GM12878 (cell line): ENCODE measurements around the gene FIZ1. TPM values are rescaled to one million over a fixed set of nuclear protein-coding genes. Genes with fewer than 3 reads are reported as not detected.

ENCODE experiments used
- ATAC-seq: fragments of 200-7000 bp; cut with Tn5 transposase; 3 replicates; pipeline ENCODE4 v1.9.1; 2020; ENCODE audit warnings: mild to moderate bottlenecking, moderate library complexity
- BruUV-seq: library from RNA; stranded (reverse); fragments of 400-500 nt; replicated peaks from 2 replicates; lab custom pipeline; 2021; lab: Mats Ljungman, UMichigan
- CTCF ChIA-PET: fragments of 300-600 bp; sonication (Branson Sonifier 250); formaldehyde crosslinking; extraction: SDS; loops from one replicate; lab custom pipeline; 2021; ENCODE audit warnings: inconsistent platforms; lab: Yijun Ruan, JAX
- POLR2A ChIA-PET: fragments of 350-600 bp; formaldehyde crosslinking; extraction: SDS; loops from one replicate; lab custom pipeline; 2021; ENCODE audit warnings: inconsistent platforms; lab: Charles Lee
- RAD21 ChIA-PET: fragments of 300-600 bp; sonication (Branson Sonifier 250); formaldehyde crosslinking; loops from one replicate; lab custom pipeline; 2023; ENCODE audit warnings: antibody characterized with exemption; ENCODE audit not compliant: unreplicated experiment; lab: Charles Lee
- SMC1A ChIA-PET: fragments of 300-600 bp; sonication (Branson Sonifier 250); formaldehyde crosslinking; loops from one replicate; lab custom pipeline; 2023; ENCODE audit not compliant: unreplicated experiment, uncharacterized antibody; lab: Charles Lee
- DNase-seq: peaks from one replicate; pipeline ENCODE4 v3.0.0-alpha.2; 2011; ENCODE audit warnings: low read depth, low spot score
- FAIRE-seq: peaks from 3 replicates; lab custom pipeline; 2011; peaks lifted over from hg19 to GRCh38; lab: Jason Lieb, UNC
- H2AFZ ChIP-seq: 2 replicates; pipeline ENCODE4 v1.6.0; 2011; ENCODE audit warnings: low read depth, low read length, control low read depth; ENCODE audit not compliant: control insufficient read depth
- H3K27ac ChIP-seq: 2 replicates; pipeline ENCODE4 v1.5.1; 2011; ENCODE audit warnings: control low read depth; ENCODE audit not compliant: control insufficient read depth, insufficient read depth
- H3K27me3 ChIP-seq, 2 experiments: replicated peaks in 1 of 2; 2 replicates each; pipeline versions ENCODE4 v1.6.0 to v1.6.1; 2011; ENCODE audit warnings: low read length in 1 of 2; ENCODE audit not compliant: control insufficient read depth in 2 of 2, insufficient read depth in 2 of 2
- H3K36me3 ChIP-seq, 2 experiments: 2 replicates each; pipeline ENCODE4 v1.5.1; 2011; ENCODE audit warnings: low read length in 1 of 2; ENCODE audit not compliant: control insufficient read depth in 2 of 2, insufficient read depth in 2 of 2
- H3K4me1 ChIP-seq: 2 replicates; pipeline ENCODE4 v1.6.1; 2011; ENCODE audit warnings: mild to moderate bottlenecking, low read length, moderate library complexity, mixed read lengths; ENCODE audit not compliant: control insufficient read depth, insufficient read depth
- H3K4me2 ChIP-seq: 2 replicates; pipeline ENCODE4 v1.6.0; 2011; ENCODE audit warnings: control low read depth; ENCODE audit not compliant: control insufficient read depth, insufficient read depth
- H3K4me3 ChIP-seq: fragments of 200-600 bp; sonication (generic); 2 replicates; pipeline ENCODE4 v1.5.1; 2016
- H3K79me2 ChIP-seq: 2 replicates; pipeline ENCODE4 v1.6.0; 2011; ENCODE audit warnings: low read length; ENCODE audit not compliant: control insufficient read depth, insufficient read depth
- H3K9ac ChIP-seq: 2 replicates; pipeline ENCODE4 v1.8.0; 2011; ENCODE audit warnings: low read length, control low read depth, mixed read lengths; ENCODE audit not compliant: control insufficient read depth, insufficient read depth
- H3K9me3 ChIP-seq: replicated peaks from 3 replicates; pipeline ENCODE4 v1.5.1; 2011; ENCODE audit warnings: mild to moderate bottlenecking, low read length; ENCODE audit not compliant: control insufficient read depth, insufficient read depth
- H4K20me1 ChIP-seq: 2 replicates; pipeline ENCODE4 v1.6.0; 2011; ENCODE audit not compliant: control insufficient read depth, insufficient read depth
- BACH1 ChIP-seq: fragments of 450-650 bp; IDR thresholded peaks from 2 replicates; pipeline ENCODE4 v1.6.1; 2017; ENCODE audit warnings: mild to moderate bottlenecking, borderline replicate concordance
- BCL11A ChIP-seq: IDR thresholded peaks from 2 replicates; pipeline ENCODE4 v1.6.1; 2011; ENCODE audit warnings: low read depth, low read length
- BCL3 ChIP-seq: IDR thresholded peaks from 2 replicates; pipeline ENCODE4 v1.6.1; 2011; ENCODE audit warnings: borderline replicate concordance, low read depth, mild to moderate bottlenecking, moderate library complexity, low read length; ENCODE audit not compliant: insufficient read depth, poor library complexity, severe bottlenecking
- CREB1 ChIP-seq: IDR thresholded peaks from 2 replicates; pipeline ENCODE4 v1.6.1; 2012; ENCODE audit warnings: low read depth, mild to moderate bottlenecking, inconsistent platforms
- CREM ChIP-seq: IDR thresholded peaks from 2 replicates; pipeline ENCODE4 v1.6.1; 2014; ENCODE audit warnings: antibody characterized with exemption, low read depth
- E2F8 ChIP-seq: fragments of 450-650 bp; IDR thresholded peaks from 2 replicates; pipeline ENCODE4 v1.6.1; 2018; ENCODE audit warnings: mild to moderate bottlenecking, low read depth, moderate library complexity; ENCODE audit not compliant: partially characterized antibody
- IKZF1 ChIP-seq: fragments of 450-650 bp; conservative IDR thresholded peaks from 2 replicates; pipeline ENCODE4 v1.6.1; 2017; ENCODE audit warnings: antibody characterized with exemption, mild to moderate bottlenecking
- MTA2 ChIP-seq: fragments of 450-650 bp; IDR thresholded peaks from 2 replicates; pipeline ENCODE4 v1.6.1; 2016; ENCODE audit warnings: low read depth, mild to moderate bottlenecking, moderate library complexity
- MXI1 ChIP-seq: fragments of 150-350 bp; IDR thresholded peaks from 2 replicates; pipeline ENCODE4 v1.6.1; 2011; ENCODE audit warnings: low read depth, mild to moderate bottlenecking, inconsistent platforms, low read length, improper control_type of control experiment
- NBN ChIP-seq: fragments of 450-650 bp; IDR thresholded peaks from 2 replicates; pipeline ENCODE4 v1.6.1; 2016
- NFYA ChIP-seq: IDR thresholded peaks from 2 replicates; pipeline ENCODE4 v1.6.1; 2011; ENCODE audit warnings: low read depth, mild to moderate bottlenecking, low read length, improper control_type of control experiment, borderline replicate concordance
- SMARCA5 ChIP-seq: fragments of 450-650 bp; IDR thresholded peaks from 2 replicates; pipeline ENCODE4 v1.6.1; 2017; ENCODE audit warnings: mild to moderate bottlenecking
- SPI1 ChIP-seq: IDR thresholded peaks from 2 replicates; pipeline ENCODE4 v1.6.1; 2011; ENCODE audit warnings: low read depth, mild to moderate bottlenecking, low read length, moderate library complexity, borderline replicate concordance; ENCODE audit not compliant: insufficient read depth
- TAF1 ChIP-seq: IDR thresholded peaks from 2 replicates; pipeline ENCODE4 v1.6.1; 2011; ENCODE audit warnings: mild to moderate bottlenecking, low read depth, low read length, borderline replicate concordance
- TBL1XR1 ChIP-seq: IDR thresholded peaks from 2 replicates; pipeline ENCODE4 v1.6.1; 2012; ENCODE audit warnings: low read depth, low read length, improper control_type of control experiment
- ZNF24 ChIP-seq: fragments of 450-650 bp; IDR thresholded peaks from 2 replicates; pipeline ENCODE4 v1.6.1; 2017; ENCODE audit warnings: antibody characterized with exemption, mild to moderate bottlenecking
- WGBS: methylation state at CpG from one replicate; pipeline ENCODE4 v1.1.6; 2016; ENCODE audit warnings: low lambda C conversion rate; ENCODE audit not compliant: insufficient replicate concordance, insufficient coverage; ENCODE audit errors: missing lambda C conversion rate; 5-methylcytosine and 5-hydroxymethylcytosine counted together
- in situ Hi-C: fragments of 300-500 bp; cut with MboI; formaldehyde crosslinking; loops from 9 replicates; pipeline ENCODE4 v1.14.3; 2018; ENCODE audit warnings: mixed read lengths
- intact Hi-C: fragments of 100-400 bp; cut with micrococcal nuclease; formaldehyde crosslinking; loops from one replicate; pipeline ENCODE4 v1.14.2; 2022; ENCODE audit not compliant: unreplicated experiment
- polyA plus RNA-seq, 11 experiments: library from polyadenylated mRNA; depleted of rRNA in 4 of 11; unstranded in 6 of 11; stranded (reverse) in 5 of 11; fragments of >200 nt; fragmentation: Nextera tagmentation in 4 of 11; fragmentation: Illumina TruSeq in 1 of 11; extraction: Ambion mirVana in 4 of 11; extraction: Trizol in 1 of 11; gene quantifications; 1 replicate in 1 of 11; 2 replicates in 10 of 11; pipeline versions ENCODE4 v1.2.1 to v1.2.3, GENCODE V29; 2011 to 2016; ENCODE audit warnings: inconsistent platforms in 2 of 11, missing spikeins in 2 of 11, low read depth in 1 of 11
- total RNA-seq, 4 experiments: library from RNA; depleted of rRNA in 3 of 4; stranded (reverse); fragments of >200 nt in 3 of 4; fragmentation: Illumina TruSeq in 1 of 4; extraction: Trizol in 1 of 4; gene quantifications; 2 replicates each; pipeline versions ENCODE4 v1.2.1 to v1.2.3, GENCODE V29; 2013 to 2021

The FIZ1 gene
- total and polyA plus RNA-seq, 10 of the 15 experiments (the other 5 are each of a cell fraction or from before 2014, with no cell fraction given) = 0.60 to 16.8 (median 4.2) TPM

GRCh38 chr19:55599842-55600661, 735 bp upstream of the FIZ1 start, which contains the start of gene ZNF524:
Gene ZNF524, plus strand, starts transcription at chr19:55600288. Its CDS starts 1,825 bp downstream, at chr19:55602113.
- Histone ChIP-seq H3K4me1 (peaks cover 10% of the 10 kb centered on the region; the same call in 1 of the 2 replicates), H3K4me2 (peak within 1 kb of the TSS; percentile 96), H3K27me3 (no peaks in the 10 kb centered on the region), H3K36me3 (peaks cover 0 to 6% of the 10 kb centered on the region in 2 experiments; a peak in 1 of 4 replicates), H3K27ac (peak within 1 kb of the TSS; percentile 99), H2AFZ (peak within 1 kb of the TSS; percentile 99), H3K79me2 (peaks cover 10% of the 10 kb centered on the region), H3K4me3 (peak within 1 kb of the TSS; percentile 88), H3K9me3 (peaks cover under 1% of the 10 kb centered on the region; the same call in 2 of the 3 replicates), H3K9ac (peak within 1 kb of the TSS; percentile 95), H4K20me1 (no peaks in the 10 kb centered on the region)
- intact Hi-C loops = loop anchor here (5.0 kb wide), 1 partner anchor 42 kb away; the partner anchor contains the start of genes ZNF580 and ZNF581
- BruUV-seq = no TSS peak
- DNase-seq = no peak
- 1% methylated on average over 37 of the region's 97 CpGs for WGBS
- ChIA-PET POLR2A (interaction anchor here (0.6 to 1.6 kb wide), 17 partner anchors 11 to 1481 kb away, joined by 3 to 8 read pairs (median 5); partner anchors contain the start of genes HSPBP1, TMEM238, U2AF2 and ZNF579), RAD21 (interaction anchor here (1.2 to 2.6 kb wide), 9 partner anchors 11 to 216 kb away, joined by 4 to 11 read pairs (median 4); partner anchors contain the start of genes TMEM238, ZNF579, ZNF628 and ZNF784), SMC1A (interaction anchor here (0.9 to 2.3 kb wide), 4 partner anchors 32 to 123 kb away, joined by 3 to 16 read pairs (median 4); partner anchors contain the start of gene NAT14), CTCF (interaction anchor here (1.8 to 2.4 kb wide), 5 partner anchors 26 to 96 kb away, joined by 6 to 11 read pairs (median 9); partner anchors contain the start of gene U2AF2)
- in situ Hi-C loops = no loop called here
- peak; percentile 84 for FAIRE-seq
- peak; percentile 74 for ATAC-seq
- TF ChIP-seq CREB1 = peak; percentile 45; the same call in 1 of the 2 replicates
- peak; percentile 31; the same call in 1 of the 2 replicates for TF ChIP-seq CREM
- TF ChIP-seq TBL1XR1 = no peak
- TF ChIP-seq BCL3 = no peak
- TF ChIP-seq IKZF1 = peak; percentile 77
- 0 out of 2 replicates have a peak, but pooled peaks have one; percentile 45 for TF ChIP-seq SMARCA5
- TF ChIP-seq E2F8 = peak; percentile 96
- TF ChIP-seq NBN = peak; percentile 61
- no peak for TF ChIP-seq SPI1
- TF ChIP-seq TAF1 = peak; percentile 62
- TF ChIP-seq BCL11A = no peak
- no peak for TF ChIP-seq ZNF24
- TF ChIP-seq MXI1 = no peak; the same call in 1 of the 2 replicates
- TF ChIP-seq NFYA = no peak
- TF ChIP-seq BACH1 = 0 out of 2 replicates have a peak, but pooled peaks have one; percentile 38
- no peak for TF ChIP-seq MTA2
